Measurements from ENCODE around the gene PZP.
"Not testable (repeated sequence)": the region's sequence is repeated elsewhere in the genome, so short reads cannot be mapped to it uniquely, and the experiment has no call there.

The PZP gene

GRCh38 chr12:9223830-9224229 is 15.6 kb upstream of the PZP start:
- Histone ChIP-seq H3K4me2 (ENCODE audit: low read length) (no peak overlapping the region), H3K36me3 (ENCODE audit: control insufficient read depth, insufficient read depth, low read length) (no peaks in the 10 kb centered on the region), H3K9me3 (ENCODE audit: control insufficient read depth, low read length) (no peaks in the 10 kb centered on the region), H2AFZ (no peak overlapping the region), H3K27ac (no peak overlapping the region), H3K79me2 (no peaks in the 10 kb centered on the region), H3K27me3 (ENCODE audit: control insufficient read depth, insufficient read depth, low read length) (no peaks in the 10 kb centered on the region), H3K4me1 (no peaks in the 10 kb centered on the region), H3K4me3 (ENCODE audit: low read depth, low read length) (no peak overlapping the region), H3K9ac (no peak overlapping the region)
- TF ChIP-seq, protein P1, sequence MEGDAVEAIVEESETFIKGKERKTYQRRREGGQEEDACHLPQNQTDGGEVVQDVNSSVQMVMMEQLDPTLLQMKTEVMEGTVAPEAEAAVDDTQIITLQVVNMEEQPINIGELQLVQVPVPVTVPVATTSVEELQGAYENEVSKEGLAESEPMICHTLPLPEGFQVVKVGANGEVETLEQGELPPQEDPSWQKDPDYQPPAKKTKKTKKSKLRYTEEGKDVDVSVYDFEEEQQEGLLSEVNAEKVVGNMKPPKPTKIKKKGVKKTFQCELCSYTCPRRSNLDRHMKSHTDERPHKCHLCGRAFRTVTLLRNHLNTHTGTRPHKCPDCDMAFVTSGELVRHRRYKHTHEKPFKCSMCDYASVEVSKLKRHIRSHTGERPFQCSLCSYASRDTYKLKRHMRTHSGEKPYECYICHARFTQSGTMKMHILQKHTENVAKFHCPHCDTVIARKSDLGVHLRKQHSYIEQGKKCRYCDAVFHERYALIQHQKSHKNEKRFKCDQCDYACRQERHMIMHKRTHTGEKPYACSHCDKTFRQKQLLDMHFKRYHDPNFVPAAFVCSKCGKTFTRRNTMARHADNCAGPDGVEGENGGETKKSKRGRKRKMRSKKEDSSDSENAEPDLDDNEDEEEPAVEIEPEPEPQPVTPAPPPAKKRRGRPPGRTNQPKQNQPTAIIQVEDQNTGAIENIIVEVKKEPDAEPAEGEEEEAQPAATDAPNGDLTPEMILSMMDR (IDR thresholded peaks at IDR 0.05), result no peak

DNA sequence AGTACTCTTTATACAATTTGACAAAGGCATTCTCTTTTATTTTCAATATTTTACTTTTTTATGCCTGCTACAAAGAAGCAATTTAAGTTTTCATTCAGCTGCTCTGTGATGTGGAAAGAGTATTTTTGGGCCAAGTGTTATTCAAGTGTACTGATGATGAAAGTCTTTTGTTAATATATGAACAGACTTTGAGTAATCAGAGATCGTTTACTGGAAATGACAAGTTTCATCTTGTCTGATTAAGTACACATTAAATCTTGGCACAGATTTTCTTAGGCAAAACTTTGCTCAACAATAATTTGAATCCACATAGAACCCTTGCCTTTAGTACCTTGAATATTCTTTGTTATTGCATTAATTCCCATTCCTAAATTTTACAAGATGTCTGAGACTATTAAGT is 13.3 kb upstream of the PZP start:
- Histone ChIP-seq H3K9ac (no peak overlapping the region), H3K79me2 (no peaks in the 10 kb centered on the region), H3K4me3 (ENCODE audit: low read depth, low read length) (no peak overlapping the region), H3K4me2 (ENCODE audit: low read length) (no peak overlapping the region), H2AFZ (no peak overlapping the region), H3K9me3 (ENCODE audit: control insufficient read depth, low read length) (no peaks in the 10 kb centered on the region), H3K27me3 (ENCODE audit: control insufficient read depth, insufficient read depth, low read length) (no peaks in the 10 kb centered on the region), H3K4me1 (no peaks in the 10 kb centered on the region), H3K27ac (no peak overlapping the region), H3K36me3 (ENCODE audit: control insufficient read depth, insufficient read depth, low read length) (no peaks in the 10 kb centered on the region)
- TF ChIP-seq, protein P1 (IDR thresholded peaks at IDR 0.05), result no peak

DNA sequence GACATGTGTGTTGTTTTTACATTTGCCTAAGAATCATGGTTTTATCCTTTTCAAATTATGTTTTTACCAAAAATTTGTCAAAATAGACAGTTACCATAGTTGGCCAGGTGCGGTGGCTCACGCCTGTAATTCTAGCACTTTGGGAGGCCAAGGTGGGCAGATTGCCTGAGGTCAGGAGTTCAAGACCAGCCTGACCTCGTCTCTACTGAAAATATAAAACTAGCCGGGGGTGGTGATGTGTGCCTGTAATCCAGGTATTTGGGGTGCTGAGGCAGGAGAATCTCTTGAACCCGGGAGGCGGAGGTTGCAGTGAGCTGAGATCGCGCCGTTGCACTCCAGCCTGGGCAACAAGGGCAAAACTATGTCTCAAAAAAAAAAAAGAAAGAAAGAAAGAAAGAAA is 12.8 kb upstream of the PZP start:
- H3K36me3 ChIP-seq (ENCODE audit: control insufficient read depth, insufficient read depth, low read length); H2AFZ ChIP-seq; H3K4me2 ChIP-seq (ENCODE audit: low read length); H3K4me3 ChIP-seq (ENCODE audit: low read depth, low read length); H3K4me1 ChIP-seq; H3K9me3 ChIP-seq (ENCODE audit: control insufficient read depth, low read length); H3K9ac ChIP-seq; H3K79me2 ChIP-seq; H3K27me3 ChIP-seq (ENCODE audit: control insufficient read depth, insufficient read depth, low read length); H3K27ac ChIP-seq: not testable (repeated sequence)

DNA sequence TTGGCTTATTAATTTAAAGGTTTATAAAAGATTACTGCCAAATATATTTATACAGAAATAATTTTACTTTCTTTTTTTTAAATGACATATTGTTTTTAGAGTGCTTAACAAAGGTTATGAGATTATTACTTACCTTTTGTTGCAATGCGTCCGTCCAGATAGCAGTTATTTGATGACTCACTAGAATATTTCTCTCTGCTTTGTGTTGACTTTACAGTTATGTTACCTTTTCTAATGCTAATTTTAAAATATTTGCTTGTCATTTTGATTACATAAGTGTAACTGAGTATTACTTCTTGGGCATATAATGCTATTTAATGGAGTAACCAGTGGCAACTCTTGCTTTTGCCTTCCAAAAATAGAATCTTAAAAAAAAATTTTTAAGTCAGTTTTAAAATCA is 6.3 kb upstream of the PZP start:
- H3K79me2 ChIP-seq, result no peaks in the 10 kb centered on the region
- TF ChIP-seq, protein P1 (IDR thresholded peaks at IDR 0.05), result no peak
- no peak overlapping the region for H3K27ac ChIP-seq
- no peaks in the 10 kb centered on the region for H3K36me3 ChIP-seq (ENCODE audit: control insufficient read depth, insufficient read depth, low read length)
- no peaks in the 10 kb centered on the region for H3K9me3 ChIP-seq (ENCODE audit: control insufficient read depth, low read length)
- no peaks in the 10 kb centered on the region for H3K27me3 ChIP-seq (ENCODE audit: control insufficient read depth, insufficient read depth, low read length)
- no peak overlapping the region for H3K4me2 ChIP-seq (ENCODE audit: low read length)
- no peaks in the 10 kb centered on the region for H3K4me1 ChIP-seq
- no peak overlapping the region for H3K9ac ChIP-seq
- no peak overlapping the region for H3K4me3 ChIP-seq (ENCODE audit: low read depth, low read length)
- no peak overlapping the region for H2AFZ ChIP-seq

GRCh38 chr12:9211687-9212086 is 3.5 kb upstream of the PZP start:
- Histone ChIP-seq H3K36me3 (ENCODE audit: control insufficient read depth, insufficient read depth, low read length) (no peaks in the 10 kb centered on the region), H3K4me2 (ENCODE audit: low read length) (no peak overlapping the region), H3K79me2 (no peaks in the 10 kb centered on the region), H3K4me3 (ENCODE audit: low read depth, low read length) (no peak overlapping the region), H3K9me3 (ENCODE audit: control insufficient read depth, low read length) (no peaks in the 10 kb centered on the region), H3K4me1 (no peaks in the 10 kb centered on the region), H3K27me3 (ENCODE audit: control insufficient read depth, insufficient read depth, low read length) (no peaks in the 10 kb centered on the region), H3K9ac (no peak overlapping the region), H2AFZ (no peak overlapping the region), H3K27ac (no peak overlapping the region)
- TF ChIP-seq, protein P1 (IDR thresholded peaks at IDR 0.05), result no peak

All from parathyroid adenoma (tissue), 2 donors.